Tibial artery (tissue), 4 donors: ENCODE data around the gene ECHDC3.
A peak's percentile ranks its signal among the peaks of the same experiment; 100 is the strongest.

Experiments
- DNase-seq, 2 donors: peaks; one replicate each; pipeline ENCODE4 v3.0.0-alpha.2; 2019
- H3K27ac ChIP-seq, 2 donors: fragments of 200-600 bp; sonication (generic) in 1 of 2; 1 replicate in 1 of 2; 2 replicates in 1 of 2; pipeline ENCODE4 v1.5.1; 2018 to 2019; ENCODE audit warnings: mild to moderate bottlenecking in 1 of 2
- H3K27me3 ChIP-seq, 2 donors: fragments of 200-600 bp; sonication (generic) in 1 of 2; one replicate each; pipeline versions ENCODE4 v1.5.1 to v1.6.0; 2016 to 2019
- H3K36me3 ChIP-seq, 3 donors: fragments of 200-600 bp; sonication (generic) in 2 of 3; one replicate each; pipeline ENCODE4 v1.5.1; 2016 to 2019; ENCODE audit warnings: mild to moderate bottlenecking in 2 of 3
- H3K4me1 ChIP-seq, 4 donors: fragments of 200-600 bp; sonication (generic) in 2 of 4; 1 replicate in 3 of 4; 2 replicates in 1 of 4; pipeline ENCODE4 v1.5.1; 2016 to 2019
- H3K4me3 ChIP-seq, 2 donors: fragments of 200-600 bp; sonication (generic) in 1 of 2; 1 replicate in 1 of 2; 2 replicates in 1 of 2; pipeline ENCODE4 v1.5.1; 2018 to 2019; ENCODE audit warnings: mild to moderate bottlenecking in 2 of 2
- H3K9me3 ChIP-seq, 3 donors: fragments of 200-600 bp; sonication (generic) in 1 of 3; one replicate each; pipeline ENCODE4 v1.5.1; 2016 to 2019
- CTCF ChIP-seq, 2 experiments: fragments of 200-600 bp in 1 of 2; fragments of 450-650 bp in 1 of 2; IDR thresholded peaks; one replicate each; pipeline ENCODE4 v1.5.1; 2017 to 2019; ENCODE audit warnings: antibody characterized with exemption in 2 of 2, mild to moderate bottlenecking in 1 of 2, moderate library complexity in 1 of 2
- intact Hi-C: fragments of 100-400 bp; cut with DNase I; formaldehyde crosslinking; loops from one replicate; pipeline ENCODE4 v1.15.0; 2023; ENCODE audit warnings: low total_unique reads

The ECHDC3 gene

GRCh38 chr10:11759347-11759746 lies 17.2 kb downstream of the ECHDC3 start:
- peak in 1 of 2 donors; percentile 21 for DNase-seq
- TF ChIP-seq CTCF (IDR thresholded peaks at IDR 0.05) = no peak
- Histone ChIP-seq H3K27ac (no peak overlapping the region), H3K9me3 (no peaks in the 10 kb centered on the region), H3K27me3 (no peaks in the 10 kb centered on the region), H3K4me3 (no peak overlapping the region), H3K4me1 (peaks cover 0 to 19% (median 16%) of the 10 kb centered on the region in 4 donors), H3K36me3 (peaks cover 0 to 54% (median 0%) of the 10 kb centered on the region in 3 donors)
- intact Hi-C loops = loop anchor here (5.0 kb wide), 1 partner anchor 242 kb away; no protein-coding TSS in a partner anchor

GRCh38 chr10:11760151-11760550 lies 18.0 kb downstream of the ECHDC3 start:
- intact Hi-C loops = no loop called here
- Histone ChIP-seq H3K36me3 (peaks cover 0 to 62% (median 0%) of the 10 kb centered on the region in 3 donors), H3K4me1 (peaks cover 0 to 19% (median 16%) of the 10 kb centered on the region in 4 donors), H3K27me3 (no peaks in the 10 kb centered on the region), H3K4me3 (no peak overlapping the region), H3K27ac (no peak overlapping the region), H3K9me3 (no peaks in the 10 kb centered on the region)
- peak in 1 of 2 donors; percentile 51 for DNase-seq
- TF ChIP-seq CTCF (IDR thresholded peaks at IDR 0.05) = no peak

GRCh38 chr10:11760861-11761260 lies 18.7 kb downstream of the ECHDC3 start:
- intact Hi-C loops = no loop called here
- no peak for DNase-seq
- Histone ChIP-seq H3K4me3 (no peak overlapping the region), H3K36me3 (peaks cover 0 to 61% (median 0%) of the 10 kb centered on the region in 3 donors), H3K9me3 (no peaks in the 10 kb centered on the region), H3K4me1 (peaks cover 0 to 19% (median 16%) of the 10 kb centered on the region in 4 donors), H3K27me3 (no peaks in the 10 kb centered on the region), H3K27ac (no peak overlapping the region)
- no peak for TF ChIP-seq CTCF (IDR thresholded peaks at IDR 0.05)

- TF ChIP-seq CTCF (IDR thresholded peaks at IDR 0.05) = no peak
- intact Hi-C loops = no loop called here
- H3K36me3 ChIP-seq = peaks cover 0 to 59% (median 0%) of the 10 kb centered on the region in 3 donors
- DNase-seq = no peak
- no peak overlapping the region for H3K4me3 ChIP-seq
- no peaks in the 10 kb centered on the region for H3K9me3 ChIP-seq
- no peak overlapping the region for H3K27ac ChIP-seq
- peaks cover 0 to 19% (median 16%) of the 10 kb centered on the region in 4 donors for H3K4me1 ChIP-seq
- no peaks in the 10 kb centered on the region for H3K27me3 ChIP-seq
Measured at GRCh38 chr10:11761431-11761830, 19.2 kb downstream of the ECHDC3 start.

- Histone ChIP-seq H3K36me3 (peaks cover 0 to 59% (median 0%) of the 10 kb centered on the region in 3 donors), H3K27me3 (no peaks in the 10 kb centered on the region), H3K4me1 (peaks cover 0 to 8% (median 5%) of the 10 kb centered on the region in 4 donors), H3K4me3 (no peak overlapping the region), H3K27ac (no peak overlapping the region), H3K9me3 (no peaks in the 10 kb centered on the region)
- intact Hi-C loops = no loop called here
- DNase-seq = no peak
- no peak for TF ChIP-seq CTCF (IDR thresholded peaks at IDR 0.05)
Measured at GRCh38 chr10:11762706-11763500, 20.7 kb downstream of the ECHDC3 start.
